ENCODE measurements around the gene ASS1.
"Not testable (repeated sequence)": the region's sequence is repeated elsewhere in the genome, so short reads cannot be mapped to it uniquely, and the experiment has no call there.

ASS1 gene

DNA sequence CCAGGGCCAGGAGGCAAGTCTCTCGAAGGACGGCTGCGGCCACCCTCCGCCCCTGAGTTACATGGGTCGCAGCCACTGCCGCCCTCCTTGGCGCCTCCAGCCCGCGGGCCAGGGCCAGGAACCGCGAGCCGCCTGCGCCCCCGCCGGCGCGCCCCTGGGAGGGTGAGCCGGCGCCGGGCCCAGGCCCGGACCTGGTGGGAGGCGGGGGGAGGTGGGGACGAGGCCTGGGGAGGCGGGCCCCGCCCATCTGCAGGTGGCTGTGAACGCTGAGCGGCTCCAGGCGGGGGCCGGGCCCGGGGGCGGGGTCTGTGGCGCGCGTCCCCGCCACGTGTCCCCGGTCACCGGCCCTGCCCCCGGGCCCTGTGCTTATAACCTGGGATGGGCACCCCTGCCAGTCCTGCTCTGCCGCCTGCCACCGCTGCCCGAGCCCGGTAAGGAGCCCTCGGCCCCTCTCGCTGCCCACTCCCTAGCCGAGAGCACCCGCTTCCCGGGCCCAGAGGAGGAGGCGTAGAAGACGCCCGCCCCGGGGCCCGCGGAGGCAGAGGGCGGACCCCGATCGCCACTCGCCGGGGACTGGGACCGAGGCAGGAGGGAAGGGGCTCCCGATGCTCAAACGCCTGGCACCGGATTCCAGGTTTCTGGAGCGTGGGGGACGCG lies at the start of gene ASS1:
ASS1 (plus strand) TSS at position 397 of the 657 bp plus-strand sequence. CDS start 7,268 bp downstream, outside the sequence.
- no peak for FAIRE-seq
- DNase-seq (ENCODE audit: insufficient read length, low spot score) = no peak

DNA sequence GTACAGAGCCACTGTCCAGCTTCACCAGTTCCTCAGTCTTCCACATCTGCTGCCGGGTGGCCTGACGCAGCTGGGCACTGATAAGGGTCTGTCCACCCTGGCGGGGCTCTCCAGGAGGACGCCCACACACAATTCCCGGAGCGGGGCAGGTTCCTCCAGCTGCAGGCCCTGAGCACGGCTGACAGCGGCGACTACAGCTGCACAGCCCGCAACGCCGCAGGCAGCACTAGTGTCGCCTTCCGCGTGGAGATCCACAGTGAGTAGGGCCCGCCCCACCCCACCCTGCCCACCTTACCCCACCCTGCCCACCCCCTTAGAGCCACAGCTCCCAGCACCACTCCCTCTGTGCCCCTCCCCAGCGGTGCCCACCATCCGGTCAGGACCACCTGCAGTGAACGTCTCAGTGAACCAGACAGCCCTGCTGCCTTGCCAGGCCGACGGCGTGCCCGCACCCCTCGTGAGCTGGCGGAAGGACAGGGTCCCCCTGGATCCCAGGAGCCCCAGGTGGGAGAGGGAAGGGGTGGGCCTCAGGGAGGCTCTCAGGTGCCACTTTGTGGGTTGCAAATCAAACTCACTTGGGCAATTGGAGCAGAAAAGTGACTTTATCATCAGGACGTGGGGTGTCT lies 48.8 kb upstream of the ASS1 start:
- DNase-seq (ENCODE audit: insufficient read length, low spot score) = no peak
- FAIRE-seq = no peak

DNA sequence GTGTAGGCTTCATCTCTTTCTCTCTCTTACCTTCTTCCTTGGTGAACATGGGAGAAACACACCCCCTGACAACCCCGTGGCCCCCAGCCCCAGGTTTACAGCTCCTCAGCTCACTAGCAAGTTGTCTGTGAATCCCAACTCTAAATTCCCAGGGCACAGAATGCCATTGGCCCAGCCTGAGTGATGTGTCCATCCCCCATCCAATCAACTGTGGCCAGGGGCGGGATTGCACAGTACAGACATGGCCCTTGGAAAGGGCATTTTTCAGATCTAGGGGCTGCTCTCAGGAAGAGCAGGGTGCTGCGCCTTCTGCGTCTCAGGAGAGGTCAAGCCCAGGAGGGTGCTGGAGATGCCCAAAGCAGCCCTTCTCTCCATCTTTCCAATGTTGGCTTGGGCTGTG lies 48.2 kb upstream of the ASS1 start:
- FAIRE-seq (no peak), DNase-seq (ENCODE audit: insufficient read length, low spot score) (no peak)

DNA sequence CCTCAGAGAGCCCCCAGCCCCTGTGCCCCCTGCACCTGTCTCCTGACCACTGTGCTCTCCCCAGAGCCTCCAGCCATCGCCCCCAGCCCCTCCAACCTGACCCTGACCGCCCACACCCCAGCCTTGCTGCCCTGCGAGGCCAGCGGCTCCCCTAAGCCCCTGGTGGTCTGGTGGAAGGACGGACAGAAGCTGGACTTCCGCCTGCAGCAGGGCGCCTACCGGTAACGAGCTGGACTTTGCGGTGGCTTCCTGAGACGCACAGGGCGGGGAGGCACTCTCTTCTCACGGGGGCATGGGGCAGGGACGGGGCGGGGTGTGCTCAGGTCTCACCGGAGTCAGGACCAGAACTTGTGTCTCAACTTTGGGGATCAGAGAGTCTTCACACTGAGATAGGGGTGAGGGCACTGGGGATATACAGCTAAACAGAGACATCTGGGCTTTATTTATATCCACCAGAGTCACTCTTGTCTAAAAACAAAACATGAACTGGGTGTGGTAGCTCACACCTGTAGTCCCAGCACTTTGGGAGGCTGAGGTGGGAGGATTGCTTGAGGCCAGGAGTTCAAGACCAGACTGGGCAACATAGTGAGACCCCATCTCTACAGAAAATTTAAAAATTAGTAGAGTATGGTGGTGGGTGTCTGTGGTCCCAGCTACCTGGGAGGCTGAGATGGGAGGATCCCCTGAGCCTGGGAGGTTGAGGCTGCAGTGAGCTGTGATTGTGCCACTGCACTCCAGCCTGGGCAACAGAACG lies 46.1 kb upstream of the ASS1 start:
- no peak for FAIRE-seq
- no peak for DNase-seq (ENCODE audit: insufficient read length, low spot score)

DNA sequence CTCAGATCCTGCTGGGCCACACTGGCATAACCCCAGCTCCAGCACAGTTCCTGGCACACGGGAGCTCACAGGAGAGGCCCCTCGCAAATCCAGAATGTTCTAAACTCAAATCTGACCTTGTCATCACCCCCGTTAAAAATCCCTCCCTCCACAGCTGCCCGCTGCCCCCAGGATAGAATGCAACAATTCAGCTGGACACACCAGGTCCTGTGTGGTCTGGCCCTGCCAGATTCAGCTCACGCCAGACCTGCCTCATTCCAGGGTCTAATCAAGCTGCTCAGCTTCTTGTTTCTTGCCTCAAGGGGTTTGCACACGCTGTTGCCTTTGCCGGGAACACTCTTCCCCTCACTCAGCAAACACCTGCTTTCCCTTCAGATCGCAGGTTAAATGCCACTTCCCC lies 45.0 kb upstream of the ASS1 start:
- DNase-seq (ENCODE audit: insufficient read length, low spot score) (no peak), FAIRE-seq (no peak)

DNA sequence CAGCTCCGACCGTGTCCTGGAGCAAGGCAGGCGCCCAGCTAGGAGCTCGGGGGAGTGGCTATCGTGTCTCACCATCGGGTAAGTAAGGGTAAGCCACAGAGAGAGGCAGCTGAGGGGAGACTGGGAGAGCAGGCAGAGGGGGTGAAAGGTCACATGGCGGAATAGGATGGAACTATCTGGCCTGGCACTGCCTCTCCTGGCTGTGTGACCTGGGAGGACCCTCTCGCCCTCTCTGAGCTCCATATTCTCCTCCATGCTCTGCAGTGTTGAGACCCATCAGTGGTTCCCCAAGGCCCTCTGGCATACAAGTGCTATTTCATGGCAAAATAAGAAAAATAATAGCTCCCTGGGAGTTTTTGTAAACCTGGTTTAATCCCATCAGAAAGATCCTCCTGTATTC lies 43.9 kb upstream of the ASS1 start:
- no peak for FAIRE-seq
- no peak for DNase-seq (ENCODE audit: insufficient read length, low spot score)

DNA sequence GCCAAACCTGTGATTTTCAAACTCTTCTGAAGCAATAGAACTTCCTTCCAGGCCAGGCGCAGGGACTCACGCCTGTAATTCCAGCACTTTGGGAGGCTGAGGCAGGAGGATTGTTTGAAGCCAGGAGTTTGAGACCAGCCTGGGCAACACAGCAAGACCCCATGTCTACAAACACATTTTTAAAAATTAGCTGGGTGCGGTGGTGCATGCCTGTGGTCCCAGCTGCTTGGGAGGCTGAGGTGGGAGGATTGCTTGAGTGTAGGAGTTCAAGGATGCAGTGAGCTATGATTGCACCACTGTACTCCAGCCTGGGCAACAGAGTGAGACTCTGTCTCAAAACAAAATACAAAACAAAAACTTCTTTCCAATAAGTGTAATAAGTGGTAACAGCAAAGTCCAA lies 43.0 kb upstream of the ASS1 start:
- FAIRE-seq; DNase-seq (ENCODE audit: insufficient read length, low spot score): not testable (repeated sequence)

DNA sequence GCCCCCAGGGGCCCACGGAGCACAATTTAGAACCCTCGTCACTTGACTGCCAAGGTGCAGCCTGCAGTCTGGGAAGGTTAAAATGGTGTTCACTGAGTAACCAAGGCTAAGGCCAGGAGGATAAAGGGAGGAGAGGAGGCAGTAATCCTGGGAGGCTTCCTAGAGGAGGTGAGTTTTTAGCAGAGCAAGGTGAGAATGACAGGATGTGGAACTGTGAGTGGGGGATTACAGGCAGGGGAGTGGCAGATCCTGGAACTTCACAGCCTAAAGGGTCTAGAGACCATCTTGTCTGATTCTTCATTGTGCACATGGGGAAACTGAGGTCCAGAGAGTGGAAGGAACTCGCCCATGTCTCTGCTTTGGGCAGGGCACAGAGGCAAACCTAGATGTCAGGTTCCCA lies 42.5 kb upstream of the ASS1 start:
- no peak for DNase-seq (ENCODE audit: insufficient read length, low spot score)
- no peak for FAIRE-seq

DNA sequence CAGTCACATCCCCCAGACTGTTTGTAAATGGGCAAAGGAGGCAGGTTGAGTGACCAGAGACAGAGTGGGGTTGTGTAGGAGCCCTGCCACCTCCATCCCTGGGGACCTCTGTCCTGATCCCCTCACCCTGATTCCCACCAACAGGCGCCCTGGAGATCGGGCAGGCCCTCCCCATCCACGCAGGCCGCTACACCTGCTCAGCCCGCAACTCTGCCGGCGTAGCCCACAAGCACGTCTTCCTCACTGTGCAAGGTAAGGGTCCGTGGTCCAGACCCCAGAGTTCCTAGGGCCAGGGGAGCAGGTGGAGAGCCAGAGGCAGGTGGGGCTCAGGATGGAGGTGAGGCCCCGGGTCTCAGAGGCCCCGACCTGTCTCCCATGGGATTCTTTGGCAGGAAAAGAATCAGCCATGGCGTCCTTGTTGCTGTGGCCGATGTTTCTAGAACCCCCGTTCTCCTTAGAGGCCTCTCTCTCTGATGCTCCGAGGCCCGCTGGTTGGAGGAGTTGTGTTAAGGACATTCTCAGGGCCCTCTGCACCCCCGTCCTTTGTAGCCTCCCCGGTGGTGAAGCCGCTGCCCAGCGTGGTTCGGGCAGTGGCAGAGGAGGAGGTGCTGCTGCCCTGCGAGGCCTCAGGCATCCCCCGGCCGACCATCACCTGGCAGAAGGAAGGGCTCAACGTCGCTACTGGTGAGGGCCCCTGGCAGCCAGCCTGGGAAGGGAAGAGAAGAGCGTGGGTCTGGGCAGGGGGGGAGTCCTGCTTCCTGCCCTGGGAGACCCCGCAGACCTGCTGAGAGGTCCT lies 41.9 kb upstream of the ASS1 start:
- no peak for DNase-seq (ENCODE audit: insufficient read length, low spot score)
- no peak for FAIRE-seq

DNA sequence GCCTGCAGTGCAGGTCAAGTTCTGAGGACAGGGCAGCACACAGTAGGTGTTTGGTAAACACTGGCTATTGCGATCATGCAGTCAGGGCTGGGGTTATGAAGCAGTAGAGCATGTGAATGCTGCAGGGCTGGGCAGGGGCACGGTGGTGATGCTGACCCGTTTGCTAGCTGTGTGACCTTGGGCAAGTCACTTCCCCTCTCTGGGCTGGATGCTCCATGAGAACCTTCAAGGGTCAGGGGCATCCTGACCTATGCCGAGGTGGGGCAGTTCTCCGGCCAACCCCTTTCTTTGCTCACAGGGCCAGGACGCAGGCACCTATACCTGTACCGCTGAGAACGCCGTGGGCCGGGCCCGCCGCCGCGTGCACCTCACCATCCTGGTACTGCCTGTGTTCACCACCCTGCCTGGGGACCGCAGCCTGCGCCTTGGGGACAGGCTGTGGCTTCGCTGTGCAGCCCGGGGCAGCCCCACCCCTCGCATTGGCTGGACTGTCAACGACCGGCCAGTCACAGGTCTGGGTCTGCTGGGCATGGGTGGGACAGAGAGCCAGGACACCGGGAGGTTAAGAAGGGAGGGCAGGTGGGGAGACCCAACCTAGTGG lies 39.0 kb upstream of the ASS1 start:
- FAIRE-seq = no peak
- DNase-seq (ENCODE audit: insufficient read length, low spot score) = no peak

DNA sequence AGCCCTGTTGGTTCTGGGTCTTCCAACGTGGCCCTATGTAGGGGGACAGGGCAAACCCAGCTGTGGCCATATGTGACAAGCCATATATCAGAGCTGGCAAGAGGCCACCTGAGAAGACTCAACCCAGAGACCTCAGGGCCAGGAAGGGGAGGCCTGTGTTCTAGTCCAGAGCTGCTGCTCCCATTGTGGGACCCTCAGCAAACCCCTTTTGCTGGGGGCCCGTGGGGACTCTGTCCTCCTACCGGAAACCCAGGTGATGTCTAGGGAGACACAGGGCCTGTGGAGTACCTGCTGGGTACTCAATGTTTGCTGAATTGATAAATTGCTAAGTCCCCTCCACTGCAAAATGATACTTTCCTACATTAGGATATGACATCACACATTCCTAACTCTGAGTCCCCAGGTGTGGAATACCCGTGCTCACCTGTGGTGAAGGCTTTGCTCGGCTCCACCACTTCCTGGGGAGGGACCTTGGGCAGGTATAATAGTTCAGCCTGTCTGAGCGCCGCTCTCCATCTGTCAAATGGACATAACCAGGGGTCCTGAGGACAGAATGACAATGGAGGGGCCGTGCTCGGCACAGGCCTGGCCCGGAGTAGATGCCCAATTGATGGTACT lies 38.4 kb upstream of the ASS1 start:
- no peak for FAIRE-seq

DNA sequence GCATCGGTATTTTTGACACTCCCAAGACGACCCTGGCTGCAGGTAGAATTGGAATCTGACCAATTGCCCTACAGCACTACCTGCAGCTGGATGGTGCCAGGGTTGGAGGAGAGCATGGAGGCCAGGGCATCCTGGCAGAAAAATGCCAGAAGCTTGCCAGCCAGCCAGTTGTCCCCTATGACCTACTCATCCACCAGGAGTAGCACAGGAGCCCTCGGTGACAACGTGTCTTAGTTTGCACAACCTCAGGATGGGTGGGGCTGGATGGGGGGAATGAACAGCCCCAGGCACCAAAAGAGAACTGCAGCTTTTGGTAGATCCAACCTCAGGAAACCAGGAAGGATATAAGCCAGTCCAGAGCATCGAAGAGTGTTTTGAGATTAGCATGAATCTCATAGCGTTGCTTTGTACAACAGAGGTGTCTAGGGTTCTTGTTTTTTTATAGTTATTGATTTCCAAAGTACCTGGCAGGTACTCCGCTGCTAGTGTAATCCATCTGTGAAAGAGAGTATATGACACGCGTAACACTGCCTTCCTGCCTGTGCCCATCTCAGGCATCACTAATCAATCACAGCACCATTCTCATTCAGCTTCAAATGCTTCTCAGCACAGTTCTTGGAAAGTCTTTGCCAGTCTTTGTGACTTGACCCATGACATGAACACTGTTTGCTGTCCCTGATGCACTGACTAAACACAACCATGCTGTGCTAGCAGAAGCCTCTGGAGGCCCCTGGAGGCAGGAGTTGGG lies 36.7 kb upstream of the ASS1 start:
- DNase-seq (ENCODE audit: insufficient read length, low spot score) = no peak
- no peak for FAIRE-seq

More for the DNA sequence above, 38.4 kb upstream of the ASS1 start:
- no peak for DNase-seq (ENCODE audit: insufficient read length, low spot score)

DNA sequence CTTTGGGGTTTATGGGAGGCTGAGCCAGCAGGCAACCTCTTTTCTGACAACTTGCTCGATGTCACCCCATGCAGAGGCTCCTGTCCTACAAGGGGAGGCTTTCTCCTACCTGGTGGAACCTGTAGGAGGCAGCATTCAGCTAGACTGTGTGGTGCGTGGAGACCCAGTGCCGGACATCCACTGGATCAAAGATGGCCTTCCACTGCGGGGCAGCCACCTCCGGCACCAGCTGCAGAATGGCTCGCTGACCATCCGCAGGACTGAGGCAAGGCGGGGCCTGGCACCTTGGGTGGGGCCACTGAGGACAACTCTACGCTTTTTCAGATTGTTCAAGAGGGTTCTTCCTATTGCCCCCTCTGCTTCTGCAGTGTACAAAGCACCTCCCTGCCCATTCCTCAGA lies 36.1 kb upstream of the ASS1 start:
- FAIRE-seq (no peak), DNase-seq (ENCODE audit: insufficient read length, low spot score) (no peak)

DNA sequence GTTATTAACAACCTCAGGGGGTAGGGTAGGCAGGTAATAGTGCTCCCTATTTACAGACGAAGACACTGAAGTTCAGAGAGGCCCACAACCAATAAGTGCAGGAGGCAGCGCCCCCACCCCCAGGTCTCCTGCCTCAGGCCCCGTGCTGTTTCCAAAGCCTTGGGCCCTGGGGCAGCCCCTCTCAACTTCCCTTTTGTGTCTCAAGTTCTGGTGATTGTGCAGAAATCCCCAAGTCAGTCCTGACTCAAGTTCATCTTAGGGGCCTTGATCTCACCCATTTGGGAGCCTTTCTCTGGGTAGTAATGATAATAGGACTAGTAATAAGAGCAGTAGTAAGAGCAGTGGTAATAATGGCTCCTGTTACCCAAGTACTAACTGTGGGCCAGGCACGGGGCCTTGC lies 35.5 kb upstream of the ASS1 start:
- FAIRE-seq (no peak), DNase-seq (ENCODE audit: insufficient read length, low spot score) (no peak)

DNA sequence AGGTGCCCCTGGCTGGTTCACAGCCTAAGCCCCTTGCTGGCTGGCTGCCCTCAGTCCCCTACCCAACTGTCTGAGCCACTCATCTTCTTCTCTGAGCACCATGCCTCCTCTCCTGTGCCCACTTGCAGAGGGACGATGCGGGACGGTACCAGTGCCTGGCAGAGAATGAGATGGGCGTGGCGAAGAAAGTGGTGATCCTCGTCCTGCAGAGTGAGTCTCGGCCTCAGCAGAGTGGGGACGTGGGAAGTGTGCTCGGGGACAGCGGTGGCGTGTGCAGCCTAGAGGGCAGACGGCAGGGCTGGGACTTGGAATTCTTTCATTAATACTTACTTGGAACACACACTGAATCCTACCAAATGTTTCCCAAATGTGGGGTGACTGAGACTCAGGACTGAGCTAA lies 34.3 kb upstream of the ASS1 start:
- FAIRE-seq (no peak), DNase-seq (ENCODE audit: insufficient read length, low spot score) (no peak)

DNA sequence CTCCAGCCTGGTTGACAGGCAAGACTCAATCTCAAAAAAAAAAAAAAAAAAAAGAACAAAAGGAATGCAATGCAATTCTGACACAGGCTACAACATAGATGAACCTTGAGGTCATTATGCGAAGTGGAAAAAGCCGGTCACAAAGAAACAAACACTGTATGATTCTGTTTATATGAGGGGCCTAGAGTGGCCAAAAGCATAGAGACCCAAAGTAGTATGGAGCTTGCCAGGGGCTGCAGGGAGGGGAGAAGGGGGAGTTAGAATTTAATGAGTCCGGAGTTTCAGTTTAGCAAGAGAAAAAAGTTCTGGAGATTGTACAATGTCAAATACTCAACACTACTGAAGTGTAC lies 33.2 kb upstream of the ASS1 start:
- FAIRE-seq (no peak), DNase-seq (ENCODE audit: insufficient read length, low spot score) (no peak)

DNA sequence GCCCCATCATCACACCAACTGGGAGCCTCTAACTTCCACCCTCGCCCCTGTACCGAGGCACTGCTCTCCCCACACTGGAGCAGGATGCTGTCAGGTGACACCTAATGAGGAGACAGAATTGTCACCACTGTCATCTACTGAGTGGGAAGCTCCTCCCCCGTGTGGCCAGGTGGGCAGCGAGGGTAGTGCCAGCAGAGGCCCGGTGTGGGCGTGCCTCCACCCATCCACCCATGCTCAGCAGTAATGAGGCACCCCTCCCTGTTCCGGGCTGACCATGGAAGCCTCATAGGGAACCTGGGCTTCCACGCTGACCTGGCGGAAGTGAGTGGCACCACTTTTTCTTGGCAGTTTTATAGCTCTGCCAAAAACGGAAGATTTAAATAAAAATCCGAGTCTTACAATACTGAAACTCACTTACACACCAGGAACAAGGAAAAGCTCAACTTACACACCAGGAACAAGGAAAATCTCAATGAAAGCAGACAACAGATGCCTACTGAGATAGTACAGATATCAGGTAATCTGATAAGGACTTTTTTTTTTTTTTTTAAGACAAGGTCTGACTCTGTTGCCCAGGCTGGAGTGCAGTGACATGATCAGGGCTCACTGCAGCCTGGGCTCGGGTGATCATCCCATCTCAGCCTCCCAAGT lies 30.6 kb upstream of the ASS1 start:
- DNase-seq (ENCODE audit: insufficient read length, low spot score) (no peak), FAIRE-seq (no peak)

DNA sequence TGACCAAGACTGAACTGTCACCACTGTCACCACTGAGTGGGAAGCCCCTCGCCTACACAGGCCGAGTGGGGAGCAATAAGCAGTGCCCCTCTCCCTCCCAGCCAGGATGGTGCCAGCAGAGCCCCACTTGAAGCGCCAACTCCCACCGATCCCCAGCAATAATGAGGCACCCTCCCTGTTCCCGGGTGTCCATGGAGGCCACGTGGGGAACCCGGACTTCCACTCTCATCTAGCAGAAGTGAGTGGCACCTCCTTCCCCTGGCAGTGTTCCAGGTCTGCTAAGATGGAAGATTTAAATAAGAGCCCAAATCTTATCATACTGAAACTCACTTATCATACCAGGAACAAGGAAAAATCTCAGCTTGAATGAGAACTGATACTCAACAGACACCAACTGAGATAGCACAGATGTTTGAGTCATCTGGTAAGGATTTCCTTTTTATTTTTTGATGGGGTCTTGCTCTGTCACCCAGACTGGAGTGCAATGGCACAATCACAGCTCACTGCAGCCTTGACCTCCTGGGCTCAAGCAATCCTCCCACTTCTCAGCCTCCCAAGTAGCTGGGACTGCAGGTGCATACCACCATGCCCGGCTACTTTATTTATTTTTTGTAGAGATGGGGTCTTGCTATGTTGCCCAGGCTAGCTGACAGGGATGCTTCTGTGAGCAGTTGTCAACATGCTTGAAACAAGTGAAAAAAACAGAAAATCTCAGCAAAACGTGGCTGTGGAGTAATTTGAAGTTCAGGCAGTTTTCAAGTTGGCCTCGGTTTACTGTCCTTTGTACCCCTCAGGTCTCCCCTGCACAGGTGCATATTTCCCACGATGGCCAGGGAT lies 29.6 kb upstream of the ASS1 start:
- FAIRE-seq (no peak), DNase-seq (ENCODE audit: insufficient read length, low spot score) (no peak)
